NCI-H2227 (cell line): ENCODE measurements around the gene TRIM23.
"Not testable (repeated sequence)": the region's sequence is repeated elsewhere in the genome, so short reads cannot be mapped to it uniquely, and the experiment has no call there.

Source experiments
- DNase-seq: peaks from one replicate; lab custom pipeline; 2025; ENCODE audit not compliant: unreplicated experiment; lab: John Stamatoyannopoulos, UW

TRIM23 gene

GRCh38 chr5:65624025-65624570 lies at the start of gene TRIM23:
TSS of gene TRIM23 (minus strand) at chr5:65624333. CDS start at chr5:65624274, 59 bp downstream.
- peak; percentile 92 for DNase-seq

DNA sequence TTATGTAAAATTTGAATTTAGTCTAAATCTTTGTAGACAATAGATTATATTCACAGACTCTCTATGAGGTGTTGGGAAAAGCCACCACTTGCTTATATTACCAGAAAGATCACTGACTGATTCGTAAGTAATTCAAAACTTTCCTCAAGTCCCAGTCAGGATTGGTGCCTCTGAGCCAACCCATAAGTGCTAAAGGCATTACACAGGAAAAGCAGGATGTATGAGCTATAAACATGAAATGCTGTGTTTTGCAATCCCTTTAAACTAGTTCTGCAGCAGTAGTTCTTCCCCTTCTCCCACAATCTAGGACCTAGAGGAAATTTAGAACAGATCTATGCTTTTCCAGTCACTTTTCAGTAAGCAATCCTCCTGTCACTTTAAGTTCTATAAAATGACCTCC lies 48.7 kb upstream of the TRIM23 start:
- DNase-seq = no peak

DNA sequence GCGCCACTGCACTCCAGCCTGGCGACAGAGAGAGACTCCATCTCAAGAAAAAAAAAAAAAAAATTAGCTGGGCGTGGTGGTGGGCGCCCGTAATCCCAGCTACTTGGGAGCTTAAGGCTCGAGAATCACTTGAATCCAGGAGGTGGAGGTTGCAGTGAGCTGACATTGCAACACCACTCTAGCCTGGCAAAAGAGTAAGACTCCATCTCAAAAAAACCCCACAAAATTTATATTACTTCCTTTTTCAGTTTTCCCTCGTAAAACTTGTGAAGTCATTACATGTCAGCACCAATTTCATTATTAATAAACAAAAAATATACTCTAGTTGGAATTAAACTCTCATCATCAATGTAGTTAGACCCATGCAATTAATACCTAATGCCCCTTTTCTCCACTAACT lies 44.6 kb upstream of the TRIM23 start:
- no peak for DNase-seq

DNA sequence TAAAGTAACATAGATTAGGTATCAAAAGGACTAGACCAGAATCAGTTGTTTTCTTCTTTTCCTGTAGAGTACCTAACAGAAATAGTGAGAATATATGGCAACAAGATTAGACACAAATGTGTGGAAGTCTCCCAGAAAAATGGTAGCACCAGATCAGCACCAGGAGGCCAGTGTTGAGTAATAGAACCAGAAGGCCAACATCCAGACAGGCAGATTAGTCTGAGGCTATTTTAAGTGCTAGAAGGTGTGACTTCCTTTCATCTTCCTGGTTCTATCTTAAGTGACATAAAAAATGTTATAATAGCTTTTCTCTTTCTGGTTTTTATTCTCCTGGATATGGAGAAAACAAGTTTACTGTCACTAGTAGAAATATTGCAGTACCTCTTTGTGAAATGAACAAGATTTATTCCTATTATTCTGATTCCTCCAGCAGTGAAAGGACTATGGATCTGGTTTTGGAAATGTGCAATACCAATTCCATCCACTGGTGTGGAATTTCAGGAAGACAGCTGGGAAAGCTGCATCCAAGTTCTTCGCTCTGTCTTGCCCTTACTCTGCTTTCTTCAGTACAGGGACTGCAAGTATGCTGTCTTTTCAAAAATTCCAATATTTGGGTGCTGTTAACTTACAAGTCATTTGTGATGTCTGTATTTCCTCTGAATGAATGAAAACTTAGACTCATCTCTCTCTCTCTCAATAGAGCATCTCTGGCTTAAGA lies 39.8 kb upstream of the TRIM23 start:
- no peak for DNase-seq

GRCh38 chr5:65654713-65655112 lies 30.6 kb upstream of the TRIM23 start:
- DNase-seq = no peak

- no peak for DNase-seq
Observed at GRCh38 chr5:65651144-65651543, 27.0 kb upstream of the TRIM23 start.

DNA sequence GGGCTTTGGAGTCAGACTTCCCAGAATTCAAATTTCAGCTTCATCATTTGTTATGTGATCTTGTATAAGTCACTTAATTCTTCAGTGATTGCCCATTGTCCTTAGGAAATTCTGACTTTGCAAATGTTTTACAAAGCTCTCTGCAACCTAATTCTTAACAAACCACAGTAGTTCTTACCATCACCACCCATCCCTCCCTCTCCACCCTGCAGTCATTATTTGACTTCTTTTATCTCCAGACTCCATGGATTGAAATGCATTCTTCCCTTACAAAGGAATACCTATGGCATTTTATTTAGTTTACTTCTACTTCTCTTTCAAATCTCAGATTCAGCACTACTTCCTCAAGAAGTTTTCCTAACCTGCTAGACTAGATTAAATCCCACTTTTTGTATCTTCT lies 23.8 kb upstream of the TRIM23 start:
- no peak for DNase-seq

GRCh38 chr5:65646938-65647337 lies 22.8 kb upstream of the TRIM23 start:
- no peak for DNase-seq

DNA sequence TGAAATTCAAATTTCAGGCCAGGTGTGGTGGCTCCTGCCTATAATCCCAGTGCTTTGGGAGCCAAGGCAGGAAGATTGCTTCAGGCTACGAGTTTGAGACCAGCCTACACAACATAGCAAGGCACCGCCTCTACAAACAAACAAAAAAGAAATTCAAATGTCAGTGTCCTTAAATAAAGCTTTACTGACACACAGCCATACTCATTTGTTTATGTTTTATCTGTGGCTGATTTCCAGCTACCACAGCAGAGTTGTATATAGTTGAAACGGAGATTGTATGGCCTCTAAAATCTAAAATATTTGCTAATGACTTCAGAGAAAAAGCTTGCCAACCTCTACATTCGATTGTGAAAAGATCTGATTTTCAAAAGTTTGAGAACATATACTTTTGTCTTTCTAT lies 16.1 kb upstream of the TRIM23 start:
- no peak for DNase-seq

DNA sequence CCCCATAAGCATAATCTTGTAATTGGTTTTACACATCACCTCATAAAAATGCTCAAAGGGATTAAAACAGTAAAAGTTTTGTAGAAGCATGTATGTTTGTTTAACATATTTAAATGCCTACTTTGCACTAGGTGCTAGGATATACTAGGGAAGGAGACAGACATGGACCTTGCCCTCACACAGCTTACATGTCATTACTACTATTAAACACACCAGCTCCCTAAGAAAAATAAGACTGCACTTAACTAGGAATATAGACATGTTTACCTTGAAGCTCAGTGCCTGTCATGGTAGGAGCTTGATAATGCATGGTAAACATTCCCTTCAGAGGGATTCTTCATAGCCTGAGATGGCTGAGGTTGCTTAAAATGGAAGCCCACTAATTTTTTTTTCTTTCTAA lies 6.8 kb upstream of the TRIM23 start:
- no peak for DNase-seq

GRCh38 chr5:65625743-65626142 lies 1.6 kb upstream of the TRIM23 start:
- peak; percentile 1 for DNase-seq

- peak; percentile 88 for DNase-seq
Observed at GRCh38 chr5:65624571-65625555, 730 bp upstream of the TRIM23 start, which contains the start of the genes SHLD3 and TRAPPC13. TSS of gene SHLD3 (plus strand) at chr5:65625027. CDS start at chr5:65629588, 4,561 bp downstream. TSS of gene TRAPPC13 (plus strand) at chr5:65625027. CDS start at chr5:65625061, 34 bp downstream.

DNA sequence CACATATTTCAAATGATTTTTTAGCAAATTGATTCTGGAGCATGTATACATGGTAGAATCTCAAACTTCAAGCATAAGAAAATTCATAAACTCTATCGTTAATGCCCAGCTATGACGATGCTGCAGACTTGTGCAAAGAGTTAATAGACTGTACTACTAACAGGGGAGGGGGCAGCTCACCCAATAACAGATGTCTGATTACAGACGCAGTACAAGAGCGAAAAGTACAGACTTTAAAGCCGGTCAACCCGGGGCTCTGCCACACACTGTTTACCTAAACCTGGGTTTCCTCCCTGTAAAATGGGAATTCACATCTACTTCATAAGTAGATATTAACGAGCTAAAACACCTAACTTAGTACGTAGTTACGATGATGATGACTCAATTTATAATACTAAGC lies 651 bp downstream of the TRIM23 start:
- no peak for DNase-seq

GRCh38 chr5:65621961-65622360 lies 2.2 kb downstream of the TRIM23 start:
- DNase-seq = not testable (repeated sequence)

DNA sequence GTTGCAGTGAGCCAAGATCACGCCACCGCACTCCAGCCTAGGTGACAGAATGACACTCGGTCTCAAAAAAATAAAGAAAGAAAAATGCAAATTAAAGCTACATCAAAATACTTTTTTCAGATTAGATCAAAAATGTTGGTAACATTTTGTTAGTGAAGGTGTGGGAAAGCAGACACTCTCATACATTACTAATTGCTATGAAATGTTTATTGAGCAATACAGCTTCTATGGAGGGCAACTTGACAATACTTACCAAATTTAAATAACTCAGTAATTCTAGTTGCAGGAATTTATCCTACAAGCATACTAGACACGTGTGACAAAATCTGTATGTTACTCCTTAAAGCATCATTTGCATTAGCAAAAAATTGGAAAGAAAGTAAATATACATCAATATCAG lies 4.1 kb downstream of the TRIM23 start:
- no peak for DNase-seq

GRCh38 chr5:65612298-65612907 lies 11.7 kb downstream of the TRIM23 start:
- no peak for DNase-seq

DNA sequence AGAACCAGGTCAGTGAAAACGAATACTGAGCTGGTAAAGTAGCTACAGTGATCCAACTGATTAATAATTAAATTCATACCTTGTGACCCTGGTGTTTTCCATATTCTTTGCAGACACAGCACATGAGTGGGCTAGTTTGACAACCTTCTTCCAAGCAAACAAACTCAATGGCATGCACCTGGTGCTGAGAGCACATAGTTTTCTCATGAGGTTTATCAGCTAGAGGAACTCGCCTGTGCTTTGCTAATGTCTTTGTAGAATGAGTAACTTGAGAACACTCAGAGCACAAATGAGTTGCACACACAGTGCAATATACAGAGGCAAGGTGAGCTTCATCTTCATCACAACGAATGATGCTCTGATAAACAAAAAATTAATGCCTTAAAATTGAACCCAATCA lies 12.6 kb downstream of the TRIM23 start:
- DNase-seq = no peak

GRCh38 chr5:65601761-65602160 lies 22.4 kb downstream of the TRIM23 start:
- not testable (repeated sequence) for DNase-seq

GRCh38 chr5:65588694-65589093 lies 35.4 kb downstream of the TRIM23 start:
- DNase-seq = no peak

- DNase-seq = no peak
Observed at GRCh38 chr5:65577141-65577540, 47.0 kb downstream of the TRIM23 start.

DNA sequence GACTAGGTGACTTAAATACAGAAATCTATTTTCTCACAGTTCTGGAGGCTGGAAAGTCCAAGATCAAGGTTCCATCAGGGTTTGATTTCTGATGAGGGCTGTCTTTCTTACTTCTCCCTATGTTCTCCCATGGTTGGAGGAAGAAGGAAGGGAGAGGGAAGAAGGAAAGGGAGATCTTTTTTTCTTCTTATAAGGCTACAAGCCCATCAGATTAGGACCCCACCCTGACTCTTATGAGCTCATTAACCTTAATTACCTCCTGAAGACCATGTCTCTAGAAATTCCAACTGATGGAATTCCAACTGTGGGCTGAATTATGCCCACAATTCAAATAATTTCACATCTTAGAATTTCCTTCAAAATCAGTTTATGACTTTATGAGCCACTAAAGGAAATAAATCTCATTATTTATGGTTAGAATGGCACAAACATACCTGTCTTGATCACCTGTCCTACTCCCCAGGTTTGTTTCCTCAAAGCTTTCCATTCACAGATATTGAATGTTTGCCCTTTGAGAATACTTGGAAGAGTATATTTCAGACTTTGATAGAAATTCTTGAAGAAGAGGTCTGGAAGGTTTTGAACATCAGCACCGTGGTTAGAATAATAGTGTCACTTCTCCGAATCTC lies 53.4 kb downstream of the TRIM23 start:
- no peak for DNase-seq
